HL-60 (cell line): ENCODE data around the gene NUP93.

Experiments used
- DNase-seq, 2 experiments: peaks; one replicate each; pipeline ENCODE4 v3.0.0-alpha.2; 2010 to 2020; ENCODE audit warnings: low read depth in 1 of 2, low spot score in 1 of 2
- H3K27ac ChIP-seq: fragments of 250-450 bp; sonication (Bioruptor Pico); replicated peaks from 2 replicates; pipeline ENCODE4 v1.5.1; 2020; ENCODE audit warnings: mild to moderate bottlenecking, moderate library complexity
- H3K27me3 ChIP-seq: fragments of 250-450 bp; sonication (Bioruptor Pico); 2 replicates; pipeline ENCODE4 v1.5.1; 2021; ENCODE audit warnings: mild to moderate bottlenecking, moderate library complexity; ENCODE audit not compliant: insufficient read depth, poor library complexity, severe bottlenecking
- H3K4me3 ChIP-seq: replicated peaks from 2 replicates; pipeline ENCODE4 v1.5.1; 2011; ENCODE audit warnings: mild to moderate bottlenecking, control low read depth, low read length; ENCODE audit not compliant: insufficient read depth
- GABPA ChIP-seq: IDR thresholded peaks from 2 replicates; pipeline ENCODE4 v1.6.1; 2012; ENCODE audit warnings: low read depth
- POLR2AphosphoS5 ChIP-seq: IDR thresholded peaks from 2 replicates; pipeline ENCODE4 v1.6.1; 2012; ENCODE audit warnings: low read depth
- SPI1 ChIP-seq: IDR thresholded peaks from 2 replicates; pipeline ENCODE4 v1.6.1; 2012; ENCODE audit warnings: low read depth, mild to moderate bottlenecking, borderline replicate concordance
- TF ChIP-seq, protein P1 (sequence below): IDR thresholded peaks from one replicate; pipeline ENCODE4 v1.5.1; 2011; ENCODE audit warnings: low read length, control low read depth, inconsistent platforms; ENCODE audit not compliant: insufficient read depth
- TF ChIP-seq, protein P2 (sequence below): IDR thresholded peaks from 2 replicates; pipeline ENCODE4 v1.6.1; 2012; ENCODE audit warnings: low read depth; ENCODE audit not compliant: insufficient replicate concordance

Gene NUP93

DNA sequence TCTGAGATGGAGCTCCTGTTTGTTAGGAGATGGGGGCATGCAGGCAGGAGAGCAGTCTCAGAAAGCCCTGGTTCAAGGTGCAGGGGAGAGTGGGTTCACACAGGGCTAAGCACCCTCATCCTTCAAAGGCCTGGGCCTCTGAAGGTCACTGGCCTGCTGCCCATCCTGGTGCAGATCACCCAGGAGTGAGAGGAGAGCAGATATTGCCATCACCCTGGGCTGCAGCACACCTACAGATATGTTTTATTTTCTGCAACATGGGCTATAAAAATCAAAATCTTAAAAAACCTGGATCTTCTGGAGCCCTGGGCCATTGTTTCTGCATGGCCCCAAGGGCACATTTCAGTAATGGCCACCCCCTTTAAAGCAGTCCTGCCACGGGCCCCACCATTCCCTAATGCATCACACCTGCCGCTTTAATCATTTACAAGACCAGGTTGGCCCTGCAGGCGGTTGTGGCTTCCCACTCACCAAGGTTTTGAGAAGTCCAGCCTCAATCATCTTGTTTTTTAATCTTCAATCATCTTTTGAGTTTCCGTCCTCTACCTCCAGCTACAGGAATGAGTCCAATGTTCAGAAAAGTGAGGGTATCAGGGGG lies 20.4 kb upstream of the NUP93 start:
- Histone ChIP-seq H3K27ac (no peak overlapping the region), H3K4me3 (no peak overlapping the region), H3K27me3 (no peaks in the 10 kb centered on the region)
- TF ChIP-seq, protein P1, sequence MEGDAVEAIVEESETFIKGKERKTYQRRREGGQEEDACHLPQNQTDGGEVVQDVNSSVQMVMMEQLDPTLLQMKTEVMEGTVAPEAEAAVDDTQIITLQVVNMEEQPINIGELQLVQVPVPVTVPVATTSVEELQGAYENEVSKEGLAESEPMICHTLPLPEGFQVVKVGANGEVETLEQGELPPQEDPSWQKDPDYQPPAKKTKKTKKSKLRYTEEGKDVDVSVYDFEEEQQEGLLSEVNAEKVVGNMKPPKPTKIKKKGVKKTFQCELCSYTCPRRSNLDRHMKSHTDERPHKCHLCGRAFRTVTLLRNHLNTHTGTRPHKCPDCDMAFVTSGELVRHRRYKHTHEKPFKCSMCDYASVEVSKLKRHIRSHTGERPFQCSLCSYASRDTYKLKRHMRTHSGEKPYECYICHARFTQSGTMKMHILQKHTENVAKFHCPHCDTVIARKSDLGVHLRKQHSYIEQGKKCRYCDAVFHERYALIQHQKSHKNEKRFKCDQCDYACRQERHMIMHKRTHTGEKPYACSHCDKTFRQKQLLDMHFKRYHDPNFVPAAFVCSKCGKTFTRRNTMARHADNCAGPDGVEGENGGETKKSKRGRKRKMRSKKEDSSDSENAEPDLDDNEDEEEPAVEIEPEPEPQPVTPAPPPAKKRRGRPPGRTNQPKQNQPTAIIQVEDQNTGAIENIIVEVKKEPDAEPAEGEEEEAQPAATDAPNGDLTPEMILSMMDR: no peak
- TF ChIP-seq, protein P2, sequence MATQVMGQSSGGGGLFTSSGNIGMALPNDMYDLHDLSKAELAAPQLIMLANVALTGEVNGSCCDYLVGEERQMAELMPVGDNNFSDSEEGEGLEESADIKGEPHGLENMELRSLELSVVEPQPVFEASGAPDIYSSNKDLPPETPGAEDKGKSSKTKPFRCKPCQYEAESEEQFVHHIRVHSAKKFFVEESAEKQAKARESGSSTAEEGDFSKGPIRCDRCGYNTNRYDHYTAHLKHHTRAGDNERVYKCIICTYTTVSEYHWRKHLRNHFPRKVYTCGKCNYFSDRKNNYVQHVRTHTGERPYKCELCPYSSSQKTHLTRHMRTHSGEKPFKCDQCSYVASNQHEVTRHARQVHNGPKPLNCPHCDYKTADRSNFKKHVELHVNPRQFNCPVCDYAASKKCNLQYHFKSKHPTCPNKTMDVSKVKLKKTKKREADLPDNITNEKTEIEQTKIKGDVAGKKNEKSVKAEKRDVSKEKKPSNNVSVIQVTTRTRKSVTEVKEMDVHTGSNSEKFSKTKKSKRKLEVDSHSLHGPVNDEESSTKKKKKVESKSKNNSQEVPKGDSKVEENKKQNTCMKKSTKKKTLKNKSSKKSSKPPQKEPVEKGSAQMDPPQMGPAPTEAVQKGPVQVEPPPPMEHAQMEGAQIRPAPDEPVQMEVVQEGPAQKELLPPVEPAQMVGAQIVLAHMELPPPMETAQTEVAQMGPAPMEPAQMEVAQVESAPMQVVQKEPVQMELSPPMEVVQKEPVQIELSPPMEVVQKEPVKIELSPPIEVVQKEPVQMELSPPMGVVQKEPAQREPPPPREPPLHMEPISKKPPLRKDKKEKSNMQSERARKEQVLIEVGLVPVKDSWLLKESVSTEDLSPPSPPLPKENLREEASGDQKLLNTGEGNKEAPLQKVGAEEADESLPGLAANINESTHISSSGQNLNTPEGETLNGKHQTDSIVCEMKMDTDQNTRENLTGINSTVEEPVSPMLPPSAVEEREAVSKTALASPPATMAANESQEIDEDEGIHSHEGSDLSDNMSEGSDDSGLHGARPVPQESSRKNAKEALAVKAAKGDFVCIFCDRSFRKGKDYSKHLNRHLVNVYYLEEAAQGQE: no peak
- no peak for TF ChIP-seq POLR2AphosphoS5
- TF ChIP-seq SPI1: no peak
- no peak for TF ChIP-seq GABPA
- DNase-seq: no peak

DNA sequence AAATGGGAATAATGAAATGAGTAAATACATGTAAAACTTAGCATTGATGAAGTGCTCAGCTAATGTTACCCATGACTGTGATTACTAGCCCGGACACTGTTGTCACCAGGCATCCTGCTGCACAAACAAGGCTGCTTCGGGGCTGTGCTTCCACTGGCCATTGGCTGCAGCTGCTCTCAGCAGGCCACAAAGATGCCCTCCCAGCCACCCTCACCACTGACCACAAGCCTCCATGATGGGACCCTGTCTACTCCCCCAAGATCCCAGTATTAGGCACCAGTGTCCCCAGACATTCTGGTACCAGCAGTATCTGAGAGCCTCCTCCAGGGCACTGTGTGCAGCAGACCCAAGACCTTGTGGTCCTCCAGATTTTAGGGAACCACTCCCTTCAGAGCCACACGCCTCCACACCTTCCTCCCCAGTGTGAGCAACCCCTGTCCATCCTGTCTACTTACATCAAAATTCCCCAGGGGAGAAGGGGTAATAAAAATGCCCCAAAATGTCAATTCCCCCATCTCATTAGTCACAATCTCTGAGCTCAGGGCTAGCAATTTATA lies 19.7 kb upstream of the NUP93 start:
- no peak overlapping the region for H3K27ac ChIP-seq
- no peak for TF ChIP-seq POLR2AphosphoS5
- TF ChIP-seq, protein P1: no peak
- TF ChIP-seq SPI1: no peak
- TF ChIP-seq, protein P2: no peak
- TF ChIP-seq GABPA: no peak
- H3K4me3 ChIP-seq: no peak overlapping the region
- H3K27me3 ChIP-seq: no peaks in the 10 kb centered on the region
- no peak for DNase-seq

DNA sequence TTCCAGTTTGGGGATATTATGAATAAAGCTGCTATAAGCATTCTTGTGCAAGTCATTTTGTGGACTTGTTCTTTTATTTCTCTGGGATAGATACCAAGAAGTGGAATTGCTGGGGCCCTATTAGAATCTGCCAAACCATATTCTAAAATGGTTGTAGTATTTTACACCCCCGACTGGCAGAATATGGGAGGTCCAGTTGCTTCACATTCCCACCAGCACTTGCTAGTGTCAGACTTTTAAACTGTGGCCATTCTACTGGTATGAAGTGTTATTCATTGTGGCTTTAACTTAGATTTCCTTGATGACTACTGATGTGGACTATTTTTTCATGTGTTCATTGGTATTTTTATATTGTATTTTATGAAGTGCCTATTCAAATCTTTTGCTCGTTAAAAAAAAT lies 18.1 kb upstream of the NUP93 start:
- Histone ChIP-seq H3K27me3 (no peaks in the 10 kb centered on the region), H3K27ac (no peak overlapping the region), H3K4me3 (no peak overlapping the region)
- DNase-seq: no peak
- no peak for TF ChIP-seq SPI1
- no peak for TF ChIP-seq POLR2AphosphoS5
- no peak for TF ChIP-seq GABPA
- TF ChIP-seq, protein P2: no peak
- TF ChIP-seq, protein P1: no peak
